ENCODE measurements around the gene ECPAS. TPM values are rescaled to one million over a fixed set of nuclear protein-coding genes. Genes with fewer than 3 reads are reported as not detected.
A peak's percentile ranks its signal among the peaks of the same experiment; 100 is the strongest.
"Not testable (repeated sequence)": the region's sequence is repeated elsewhere in the genome, so short reads cannot be mapped to it uniquely, and the experiment has no call there.

ECPAS gene
- total and polyA plus RNA-seq, 3 donors from 2014 or later, result 74.1 to 122 (median 90.0) TPM

DNA sequence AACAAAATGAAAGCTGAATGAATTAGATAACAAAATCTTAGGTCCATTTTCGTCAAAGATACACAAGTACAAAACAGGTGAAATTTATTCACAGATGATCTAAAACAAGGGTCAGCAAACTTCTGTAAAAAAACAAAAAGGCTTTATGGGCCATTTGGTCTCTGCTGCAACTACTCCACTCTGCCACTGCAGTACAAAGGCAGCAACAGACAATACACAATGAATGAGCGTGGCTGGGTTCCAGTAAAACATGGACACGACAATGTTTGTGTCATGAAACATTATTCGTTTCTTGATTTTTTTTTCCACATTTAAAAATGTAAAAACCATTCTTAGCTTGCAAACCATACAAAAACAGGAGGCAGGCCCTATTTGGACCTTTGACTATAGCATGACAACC, 71.9 kb downstream of the ECPAS start:
- Histone ChIP-seq H3K4me3 (no peak overlapping the region), H3K4me1 (no peaks in the 10 kb centered on the region), H3K27ac (no peak overlapping the region), H3K36me3 (ENCODE audit: low read depth, missing control alignments) (peaks cover 4% of the 10 kb centered on the region), H3K9me3 (no peaks in the 10 kb centered on the region), H3K27me3 (no peaks in the 10 kb centered on the region)
- WGBS, 2 donors, result 81 to 85% methylated on average over 4 of the region's 4 CpGs
- intact Hi-C loops (cut with DNase I; ENCODE audit: low total_unique reads), result no loop called here
- TF ChIP-seq POLR2A (IDR thresholded peaks at IDR 0.05), result no peak
- TF ChIP-seq, protein P1, sequence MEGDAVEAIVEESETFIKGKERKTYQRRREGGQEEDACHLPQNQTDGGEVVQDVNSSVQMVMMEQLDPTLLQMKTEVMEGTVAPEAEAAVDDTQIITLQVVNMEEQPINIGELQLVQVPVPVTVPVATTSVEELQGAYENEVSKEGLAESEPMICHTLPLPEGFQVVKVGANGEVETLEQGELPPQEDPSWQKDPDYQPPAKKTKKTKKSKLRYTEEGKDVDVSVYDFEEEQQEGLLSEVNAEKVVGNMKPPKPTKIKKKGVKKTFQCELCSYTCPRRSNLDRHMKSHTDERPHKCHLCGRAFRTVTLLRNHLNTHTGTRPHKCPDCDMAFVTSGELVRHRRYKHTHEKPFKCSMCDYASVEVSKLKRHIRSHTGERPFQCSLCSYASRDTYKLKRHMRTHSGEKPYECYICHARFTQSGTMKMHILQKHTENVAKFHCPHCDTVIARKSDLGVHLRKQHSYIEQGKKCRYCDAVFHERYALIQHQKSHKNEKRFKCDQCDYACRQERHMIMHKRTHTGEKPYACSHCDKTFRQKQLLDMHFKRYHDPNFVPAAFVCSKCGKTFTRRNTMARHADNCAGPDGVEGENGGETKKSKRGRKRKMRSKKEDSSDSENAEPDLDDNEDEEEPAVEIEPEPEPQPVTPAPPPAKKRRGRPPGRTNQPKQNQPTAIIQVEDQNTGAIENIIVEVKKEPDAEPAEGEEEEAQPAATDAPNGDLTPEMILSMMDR (IDR thresholded peaks at IDR 0.05), result no peak
- DNase-seq, result peak; percentile 25

DNA sequence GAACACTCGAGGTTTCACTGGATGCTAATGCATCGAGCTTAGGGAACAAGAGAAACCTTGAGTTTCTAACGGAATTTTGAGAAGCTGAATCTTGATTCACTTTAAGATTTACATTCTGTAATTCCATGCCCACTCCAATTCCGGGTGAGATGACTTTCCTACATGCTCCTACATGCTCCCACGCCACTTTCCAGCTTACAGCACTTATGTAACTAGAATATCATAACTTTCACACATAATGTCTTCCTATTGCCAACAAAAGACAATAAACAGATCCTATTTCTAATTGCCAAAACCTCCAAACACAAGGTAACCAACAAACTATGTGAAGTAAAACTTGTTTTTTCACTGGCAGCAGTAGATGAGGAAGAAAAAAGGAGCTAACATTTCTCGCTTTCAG, 72.9 kb downstream of the ECPAS start:
- intact Hi-C loops (cut with DNase I; ENCODE audit: low total_unique reads), result no loop called here
- no peak for TF ChIP-seq POLR2A (IDR thresholded peaks at IDR 0.05)
- TF ChIP-seq, protein P1 (IDR thresholded peaks at IDR 0.05), result no peak
- no peaks in the 10 kb centered on the region for H3K27me3 ChIP-seq
- WGBS, 2 donors, result 93 to 95% methylated on average over 6 of the region's 6 CpGs
- no peak overlapping the region for H3K27ac ChIP-seq
- H3K4me1 ChIP-seq, result no peaks in the 10 kb centered on the region
- no peaks in the 10 kb centered on the region for H3K9me3 ChIP-seq
- H3K36me3 ChIP-seq (ENCODE audit: low read depth, missing control alignments), result peaks cover under 1% of the 10 kb centered on the region
- H3K4me3 ChIP-seq, result no peak overlapping the region
- no peak for DNase-seq

DNA sequence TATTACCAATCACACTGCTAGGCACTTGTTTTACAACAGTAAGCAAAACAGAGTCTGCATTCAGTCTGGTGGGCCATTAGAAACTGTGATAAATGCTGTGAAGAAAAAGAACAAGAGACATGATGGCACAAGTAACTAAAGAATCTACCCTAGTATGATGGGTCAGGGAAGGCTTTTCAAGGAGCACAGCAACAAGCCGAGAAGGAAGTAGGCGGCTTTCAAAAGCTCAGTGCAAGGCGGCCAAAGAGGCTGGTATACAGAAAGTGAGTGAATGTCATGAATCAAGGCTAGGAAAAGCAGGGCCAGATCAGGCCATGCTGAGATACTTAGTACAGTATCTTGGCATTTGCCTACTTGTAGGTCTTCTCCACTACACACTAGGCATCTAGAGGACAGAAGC, 76.4 kb downstream of the ECPAS start:
- H3K4me3 ChIP-seq, result no peak overlapping the region
- no peak for TF ChIP-seq POLR2A (IDR thresholded peaks at IDR 0.05)
- TF ChIP-seq, protein P1 (IDR thresholded peaks at IDR 0.05), result no peak
- no peak overlapping the region for H3K27ac ChIP-seq
- intact Hi-C loops (cut with DNase I; ENCODE audit: low total_unique reads), result no loop called here
- WGBS, 2 donors, result 94 to 95% methylated on average over 3 of the region's 3 CpGs
- no peaks in the 10 kb centered on the region for H3K9me3 ChIP-seq
- no peaks in the 10 kb centered on the region for H3K36me3 ChIP-seq (ENCODE audit: low read depth, missing control alignments)
- H3K27me3 ChIP-seq, result no peaks in the 10 kb centered on the region
- H3K4me1 ChIP-seq, result no peaks in the 10 kb centered on the region
- no peak for DNase-seq

DNA sequence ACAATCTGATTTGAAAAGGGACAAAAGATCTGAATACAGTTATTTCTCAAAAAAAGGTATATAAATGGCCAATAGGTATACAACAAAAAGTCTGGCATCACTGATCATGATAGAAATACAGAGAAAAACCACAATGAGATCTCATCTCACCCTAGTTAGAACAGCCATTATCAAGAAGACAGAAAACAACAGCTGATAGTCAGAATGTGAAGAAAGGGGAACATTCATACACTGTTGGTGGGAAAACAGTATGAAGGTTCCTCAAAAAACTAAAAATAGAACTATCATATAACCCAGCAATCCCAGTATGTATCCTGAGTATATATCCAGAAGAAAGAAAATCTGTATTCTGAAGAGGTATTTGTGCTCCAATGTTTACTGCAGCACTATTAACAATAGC, 78.5 kb downstream of the ECPAS start:
- no peak overlapping the region for H3K27ac ChIP-seq
- H3K4me3 ChIP-seq, result no peak overlapping the region
- no peaks in the 10 kb centered on the region for H3K9me3 ChIP-seq
- intact Hi-C loops (cut with DNase I; ENCODE audit: low total_unique reads), result no loop called here
- TF ChIP-seq POLR2A (IDR thresholded peaks at IDR 0.05), result no peak
- TF ChIP-seq, protein P1 (IDR thresholded peaks at IDR 0.05), result no peak
- no peaks in the 10 kb centered on the region for H3K4me1 ChIP-seq
- H3K36me3 ChIP-seq (ENCODE audit: low read depth, missing control alignments), result no peaks in the 10 kb centered on the region
- no peaks in the 10 kb centered on the region for H3K27me3 ChIP-seq
- DNase-seq, result no peak

DNA sequence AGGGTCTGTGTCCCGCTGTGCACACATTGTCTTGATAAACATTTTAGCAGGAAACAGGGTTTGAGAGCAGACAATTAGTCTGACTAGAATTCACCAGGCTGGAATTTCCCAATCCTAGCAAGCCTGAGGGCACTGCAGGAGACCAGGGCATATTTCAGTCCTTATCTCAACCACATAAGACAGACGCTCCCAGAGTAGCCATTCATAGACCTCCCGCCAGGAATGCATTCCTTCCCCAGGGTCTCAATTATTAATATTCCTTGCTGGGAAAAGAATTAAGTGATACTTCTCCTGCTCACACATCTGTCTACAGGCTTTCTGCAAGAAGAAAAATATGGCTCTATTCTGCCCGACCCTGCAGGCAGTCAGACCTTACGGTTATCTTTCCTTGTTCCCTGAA, 82.7 kb downstream of the ECPAS start:
- H3K27me3 ChIP-seq; H3K27ac ChIP-seq; H3K9me3 ChIP-seq; H3K36me3 ChIP-seq (ENCODE audit: low read depth, missing control alignments); intact Hi-C loops (cut with DNase I; ENCODE audit: low total_unique reads); H3K4me1 ChIP-seq; H3K4me3 ChIP-seq; DNase-seq: not testable (repeated sequence)
- WGBS, 2 donors, result 93 to 96% methylated on average over 5 of the region's 5 CpGs

Measured in testis (tissue), 3 donors.